Ishikawa (cell line): ENCODE results near the gene PDIA5.

Experiments used
- CEBPB ChIP-seq: IDR thresholded peaks from 2 replicates; pipeline ENCODE4 v1.6.1; 2012
- CREB1 ChIP-seq: IDR thresholded peaks from 2 replicates; pipeline ENCODE4 v1.6.1; 2012; ENCODE audit warnings: low read depth
- EGR1 ChIP-seq: IDR thresholded peaks from 2 replicates; pipeline ENCODE4 v1.6.1; 2012
- EP300 ChIP-seq: IDR thresholded peaks from 2 replicates; pipeline ENCODE4 v1.6.1; 2012; ENCODE audit warnings: borderline replicate concordance
- FOXM1 ChIP-seq: IDR thresholded peaks from 2 replicates; pipeline ENCODE4 v1.6.1; 2012; ENCODE audit warnings: low read depth, borderline replicate concordance
- NFIC ChIP-seq: IDR thresholded peaks from 2 replicates; pipeline ENCODE4 v1.6.1; 2012
- RAD21 ChIP-seq: IDR thresholded peaks from 2 replicates; pipeline ENCODE4 v1.6.1; 2012; ENCODE audit warnings: low read depth
- TAF1 ChIP-seq: IDR thresholded peaks from 2 replicates; pipeline ENCODE4 v1.6.1; 2012; ENCODE audit warnings: low read depth, mild to moderate bottlenecking
- TCF12 ChIP-seq: IDR thresholded peaks from 2 replicates; pipeline ENCODE4 v1.6.1; 2012; ENCODE audit warnings: low read depth
- TEAD4 ChIP-seq: IDR thresholded peaks from 2 replicates; pipeline ENCODE4 v1.6.1; 2012
- YY1 ChIP-seq: IDR thresholded peaks from 2 replicates; pipeline ENCODE4 v1.6.1; 2012; ENCODE audit warnings: low read depth
- ZBTB7A ChIP-seq: IDR thresholded peaks from 2 replicates; pipeline ENCODE4 v1.6.1; 2012; ENCODE audit warnings: low read depth
- TF ChIP-seq, protein P1 (sequence below): IDR thresholded peaks from 2 replicates; pipeline ENCODE4 v1.6.1; 2012
- TF ChIP-seq, protein P2 (sequence below): IDR thresholded peaks from 2 replicates; pipeline ENCODE4 v1.6.1; 2012
- TF ChIP-seq, protein P3 (sequence below): IDR thresholded peaks from 2 replicates; pipeline ENCODE4 v1.6.1; 2012; ENCODE audit warnings: low read depth, mild to moderate bottlenecking

Gene PDIA5

DNA sequence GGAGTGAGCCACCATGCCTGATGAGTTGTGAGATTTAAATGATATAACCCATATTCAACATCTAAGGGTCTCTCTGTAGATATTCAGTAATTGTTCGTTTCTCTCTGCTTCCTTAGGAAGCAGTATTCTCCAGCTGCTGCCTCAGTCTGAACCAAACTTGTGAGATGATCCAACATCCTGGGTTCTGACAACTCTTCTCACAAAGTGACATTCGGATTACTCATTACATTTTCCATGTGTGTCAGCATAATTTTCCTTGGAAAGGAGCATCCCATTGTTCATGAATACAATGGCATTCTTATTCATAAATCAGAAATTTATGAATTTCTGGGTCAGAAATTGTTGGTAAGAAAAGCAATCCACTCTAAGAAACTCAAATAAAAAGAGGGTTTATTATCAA is 119.9 kb downstream of the PDIA5 start:
- TF ChIP-seq, protein P1, sequence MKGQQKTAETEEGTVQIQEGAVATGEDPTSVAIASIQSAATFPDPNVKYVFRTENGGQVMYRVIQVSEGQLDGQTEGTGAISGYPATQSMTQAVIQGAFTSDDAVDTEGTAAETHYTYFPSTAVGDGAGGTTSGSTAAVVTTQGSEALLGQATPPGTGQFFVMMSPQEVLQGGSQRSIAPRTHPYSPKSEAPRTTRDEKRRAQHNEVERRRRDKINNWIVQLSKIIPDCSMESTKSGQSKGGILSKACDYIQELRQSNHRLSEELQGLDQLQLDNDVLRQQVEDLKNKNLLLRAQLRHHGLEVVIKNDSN = no peak
- no peak for TF ChIP-seq ZBTB7A
- no peak for TF ChIP-seq CEBPB
- no peak for TF ChIP-seq FOXM1

DNA sequence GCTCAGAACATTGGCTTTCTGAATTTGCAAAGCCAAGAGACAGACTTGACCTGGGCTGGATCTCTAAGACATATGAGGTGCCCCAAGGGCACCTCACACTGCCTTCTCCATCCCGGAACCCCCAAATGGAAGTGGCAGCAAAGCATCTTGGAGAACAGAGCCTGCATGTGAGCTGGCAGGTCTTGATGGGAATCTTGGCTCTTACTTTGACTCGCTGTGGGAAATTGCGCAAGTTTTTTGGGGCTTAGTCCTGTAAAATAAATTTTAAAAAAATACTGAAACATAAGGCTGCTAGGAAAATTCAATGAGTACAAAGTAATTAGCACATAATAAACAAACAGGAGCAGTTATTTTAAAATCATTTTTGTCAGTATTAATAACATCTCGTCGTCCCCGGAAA is 121.2 kb downstream of the PDIA5 start:
- TF ChIP-seq ZBTB7A = no peak
- peak; percentile 49; the same call in 1 of the 2 replicates for TF ChIP-seq CEBPB
- TF ChIP-seq, protein P1 = no peak
- no peak for TF ChIP-seq CREB1

DNA sequence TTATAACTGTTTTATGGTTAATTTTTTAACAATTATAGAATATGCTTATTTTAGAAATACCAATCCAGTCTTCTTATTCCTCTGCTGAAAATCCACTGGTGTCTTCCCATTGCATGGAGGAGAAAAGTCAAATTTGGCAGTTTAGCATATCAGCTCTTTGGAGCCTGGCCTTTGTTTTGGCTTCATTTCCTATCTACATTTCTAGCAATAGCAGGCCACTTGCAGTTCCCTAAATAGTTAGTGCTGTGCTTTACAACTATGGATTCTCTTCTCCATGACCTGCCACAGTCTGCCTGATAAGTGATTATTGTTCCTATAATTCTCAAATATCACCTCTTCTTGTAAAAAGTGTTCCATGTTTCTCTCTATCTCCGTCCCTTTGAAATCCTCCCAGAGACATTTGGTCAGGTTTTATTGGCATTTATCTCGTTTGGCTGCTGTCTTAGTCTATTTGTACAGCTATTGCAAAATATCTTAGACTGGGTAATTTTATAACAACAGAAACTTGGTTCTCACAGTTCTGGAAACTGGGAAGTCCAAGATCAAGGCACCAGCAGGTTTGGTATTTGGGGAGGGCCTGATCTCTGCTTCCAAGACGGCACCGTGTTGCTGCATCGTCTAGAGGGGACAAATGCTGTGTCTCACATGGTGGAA is 126.8 kb downstream of the PDIA5 start:
- no peak for TF ChIP-seq TAF1
- no peak for TF ChIP-seq TCF12
- no peak for TF ChIP-seq RAD21
- TF ChIP-seq CEBPB = no peak
- TF ChIP-seq EGR1 = no peak
- TF ChIP-seq ZBTB7A = no peak
- TF ChIP-seq CREB1 = no peak
- no peak for TF ChIP-seq YY1
- TF ChIP-seq, protein P2, sequence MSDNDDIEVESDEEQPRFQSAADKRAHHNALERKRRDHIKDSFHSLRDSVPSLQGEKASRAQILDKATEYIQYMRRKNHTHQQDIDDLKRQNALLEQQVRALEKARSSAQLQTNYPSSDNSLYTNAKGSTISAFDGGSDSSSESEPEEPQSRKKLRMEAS = no peak
- TF ChIP-seq, protein P1 = no peak

DNA sequence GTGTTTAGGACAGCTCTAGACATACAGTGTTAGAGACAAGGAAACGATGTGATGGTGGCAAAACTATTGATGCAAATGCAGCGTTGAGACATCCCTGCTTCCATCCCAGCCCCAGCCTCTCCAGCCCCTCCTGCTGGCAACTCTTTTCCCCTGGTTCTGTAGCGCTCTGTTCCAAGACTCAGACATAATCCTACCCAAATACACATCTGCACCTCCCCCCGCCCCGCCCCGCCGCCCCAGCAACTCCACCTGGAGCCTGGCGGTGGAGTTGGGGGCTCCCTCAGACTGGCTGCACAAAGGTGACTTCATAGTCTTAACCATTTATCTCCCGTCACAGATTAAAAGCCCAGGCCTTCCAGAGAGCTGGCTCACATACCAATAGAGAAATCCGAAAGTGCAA is 127.7 kb downstream of the PDIA5 start:
- no peak for TF ChIP-seq TCF12
- TF ChIP-seq CEBPB = no peak
- TF ChIP-seq FOXM1 = no peak
- peak; percentile 11; the same call in 1 of the 2 replicates for TF ChIP-seq RAD21
- TF ChIP-seq EP300 = no peak
- TF ChIP-seq, protein P2 = no peak
- no peak for TF ChIP-seq TAF1
- TF ChIP-seq, protein P1 = no peak

DNA sequence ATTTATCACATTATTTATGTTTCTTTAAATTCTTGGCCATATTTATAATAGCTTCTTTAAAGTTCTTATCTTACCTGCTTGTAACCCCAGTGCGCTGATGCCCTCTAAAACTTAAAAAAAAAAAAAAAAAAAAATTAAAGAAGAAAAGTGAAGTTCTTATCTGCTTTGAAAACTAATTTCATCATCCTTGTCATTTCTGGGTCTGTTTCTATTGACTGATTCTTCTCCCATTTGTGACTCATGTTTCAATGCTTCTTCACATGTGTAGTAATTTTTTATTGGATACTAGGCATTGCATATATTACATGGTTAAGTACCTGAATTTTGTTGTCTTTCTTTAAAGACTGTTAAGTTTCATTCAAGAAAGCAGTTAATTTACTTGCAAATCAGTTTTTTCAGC is 131.5 kb downstream of the PDIA5 start:
- no peak for TF ChIP-seq YY1
- TF ChIP-seq, protein P3, sequence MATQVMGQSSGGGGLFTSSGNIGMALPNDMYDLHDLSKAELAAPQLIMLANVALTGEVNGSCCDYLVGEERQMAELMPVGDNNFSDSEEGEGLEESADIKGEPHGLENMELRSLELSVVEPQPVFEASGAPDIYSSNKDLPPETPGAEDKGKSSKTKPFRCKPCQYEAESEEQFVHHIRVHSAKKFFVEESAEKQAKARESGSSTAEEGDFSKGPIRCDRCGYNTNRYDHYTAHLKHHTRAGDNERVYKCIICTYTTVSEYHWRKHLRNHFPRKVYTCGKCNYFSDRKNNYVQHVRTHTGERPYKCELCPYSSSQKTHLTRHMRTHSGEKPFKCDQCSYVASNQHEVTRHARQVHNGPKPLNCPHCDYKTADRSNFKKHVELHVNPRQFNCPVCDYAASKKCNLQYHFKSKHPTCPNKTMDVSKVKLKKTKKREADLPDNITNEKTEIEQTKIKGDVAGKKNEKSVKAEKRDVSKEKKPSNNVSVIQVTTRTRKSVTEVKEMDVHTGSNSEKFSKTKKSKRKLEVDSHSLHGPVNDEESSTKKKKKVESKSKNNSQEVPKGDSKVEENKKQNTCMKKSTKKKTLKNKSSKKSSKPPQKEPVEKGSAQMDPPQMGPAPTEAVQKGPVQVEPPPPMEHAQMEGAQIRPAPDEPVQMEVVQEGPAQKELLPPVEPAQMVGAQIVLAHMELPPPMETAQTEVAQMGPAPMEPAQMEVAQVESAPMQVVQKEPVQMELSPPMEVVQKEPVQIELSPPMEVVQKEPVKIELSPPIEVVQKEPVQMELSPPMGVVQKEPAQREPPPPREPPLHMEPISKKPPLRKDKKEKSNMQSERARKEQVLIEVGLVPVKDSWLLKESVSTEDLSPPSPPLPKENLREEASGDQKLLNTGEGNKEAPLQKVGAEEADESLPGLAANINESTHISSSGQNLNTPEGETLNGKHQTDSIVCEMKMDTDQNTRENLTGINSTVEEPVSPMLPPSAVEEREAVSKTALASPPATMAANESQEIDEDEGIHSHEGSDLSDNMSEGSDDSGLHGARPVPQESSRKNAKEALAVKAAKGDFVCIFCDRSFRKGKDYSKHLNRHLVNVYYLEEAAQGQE = no peak
- TF ChIP-seq EP300 = no peak
- no peak for TF ChIP-seq FOXM1
- no peak for TF ChIP-seq CREB1
- no peak for TF ChIP-seq EGR1
- TF ChIP-seq TCF12 = no peak
- TF ChIP-seq, protein P1 = no peak
- TF ChIP-seq TEAD4 = no peak
- no peak for TF ChIP-seq ZBTB7A
- no peak for TF ChIP-seq RAD21
- no peak for TF ChIP-seq NFIC
- TF ChIP-seq, protein P2 = no peak
- TF ChIP-seq TAF1 = no peak
- TF ChIP-seq CEBPB = no peak

DNA sequence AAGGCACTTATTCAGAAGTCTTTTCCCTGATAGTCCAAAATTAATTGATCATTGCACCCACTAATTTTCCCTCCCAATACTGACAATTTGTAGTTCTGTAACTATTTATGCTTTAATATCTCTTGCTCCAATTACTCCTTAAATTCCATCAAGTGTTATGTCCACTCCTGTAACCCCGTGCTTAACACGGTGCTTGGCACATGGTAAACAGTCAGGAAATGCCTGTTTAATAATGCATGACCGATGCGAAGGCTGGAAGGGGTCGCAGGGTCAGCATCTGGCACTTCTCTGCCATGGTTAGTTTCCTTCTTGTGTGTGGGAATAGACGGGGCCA is 134.4 kb downstream of the PDIA5 start:
- TF ChIP-seq ZBTB7A (no peak), TAF1 (no peak)
